HG02938 (cell line): ENCODE data around the gene SEMA6D.

Source experiments
- ATAC-seq: cut with Tn5 transposase; IDR thresholded peaks from one replicate; pipeline ENCODE4 v1.9.1; 2021; ENCODE audit warnings: mild to moderate bottlenecking, moderate library complexity; ENCODE audit not compliant: unreplicated experiment

SEMA6D gene

DNA sequence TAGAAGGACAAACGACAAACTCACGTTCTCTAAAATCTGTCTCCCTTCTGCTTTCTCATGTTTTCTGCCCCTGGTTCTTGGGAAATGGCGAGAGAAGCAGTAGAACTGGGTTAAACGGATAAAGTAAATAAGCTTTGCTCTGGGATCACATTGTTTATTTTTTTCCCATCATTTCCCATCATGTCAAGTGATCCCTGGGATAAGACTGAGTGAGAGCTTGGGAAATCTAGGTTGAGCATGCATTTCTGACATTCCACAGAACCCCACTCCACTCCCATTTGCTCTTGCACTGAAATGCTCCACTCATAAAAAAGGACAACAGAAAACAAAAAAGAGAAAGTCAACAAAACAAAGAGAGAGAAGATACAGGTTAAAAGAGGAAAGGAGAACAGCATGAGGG, 69.1 kb downstream of the SEMA6D start:
- ATAC-seq: no peak

DNA sequence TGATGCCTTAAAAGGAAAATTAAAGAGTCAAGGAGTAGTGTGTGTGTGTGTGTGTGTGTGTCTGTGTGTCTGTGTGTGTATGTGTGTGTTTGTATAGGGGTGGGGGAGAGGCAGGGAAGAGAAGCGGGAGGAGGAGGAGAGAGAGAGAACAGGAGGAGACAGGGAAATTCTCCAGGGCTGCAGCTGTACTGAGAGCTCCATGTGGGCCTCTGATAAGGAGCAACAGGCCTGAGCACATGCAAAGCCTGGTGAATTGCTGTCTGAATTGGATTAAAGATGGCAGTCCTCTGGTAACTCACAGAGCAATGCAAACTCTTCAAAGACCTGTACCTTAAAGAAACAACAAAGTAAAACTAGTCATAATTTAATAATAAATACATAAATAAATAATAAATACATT, 70.6 kb downstream of the SEMA6D start:
- no peak for ATAC-seq

DNA sequence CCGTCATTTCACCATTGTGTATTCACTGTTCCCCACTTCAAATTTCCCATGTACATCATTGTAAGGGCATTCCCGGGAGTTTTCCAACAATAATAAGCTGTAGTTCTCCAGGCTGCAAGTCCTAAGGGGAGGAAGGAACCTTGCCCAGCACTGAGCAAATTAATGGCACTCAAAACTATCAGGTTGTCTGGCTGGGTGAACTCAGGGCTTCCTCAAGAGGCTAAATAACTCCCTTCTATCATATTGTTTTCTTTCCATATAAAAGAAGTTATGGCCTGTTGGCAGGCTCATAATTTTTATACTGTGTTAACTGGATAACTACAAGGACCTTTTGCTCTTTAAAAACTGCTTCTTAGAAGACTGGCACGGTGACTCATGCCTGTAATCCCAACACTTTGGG, 71.4 kb downstream of the SEMA6D start:
- no peak for ATAC-seq

DNA sequence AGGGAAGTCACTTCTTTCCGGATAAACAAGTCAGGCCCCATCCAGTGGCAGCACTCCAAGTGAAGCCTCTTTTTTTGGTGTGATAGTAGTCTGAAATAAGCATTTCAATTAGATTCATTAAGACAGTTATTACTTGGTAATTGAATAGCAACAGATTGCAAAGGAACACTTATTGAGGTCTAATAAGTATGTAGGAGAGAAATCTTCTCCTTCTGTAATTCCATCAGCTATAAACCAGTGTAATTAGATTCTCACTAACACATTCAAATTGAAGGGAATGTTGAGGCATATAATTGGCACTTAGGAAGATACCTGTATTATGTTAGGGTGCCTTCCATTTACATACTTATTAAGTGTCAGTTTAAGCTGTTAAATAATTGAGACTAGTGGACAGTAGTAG, 73.9 kb downstream of the SEMA6D start:
- no peak for ATAC-seq

DNA sequence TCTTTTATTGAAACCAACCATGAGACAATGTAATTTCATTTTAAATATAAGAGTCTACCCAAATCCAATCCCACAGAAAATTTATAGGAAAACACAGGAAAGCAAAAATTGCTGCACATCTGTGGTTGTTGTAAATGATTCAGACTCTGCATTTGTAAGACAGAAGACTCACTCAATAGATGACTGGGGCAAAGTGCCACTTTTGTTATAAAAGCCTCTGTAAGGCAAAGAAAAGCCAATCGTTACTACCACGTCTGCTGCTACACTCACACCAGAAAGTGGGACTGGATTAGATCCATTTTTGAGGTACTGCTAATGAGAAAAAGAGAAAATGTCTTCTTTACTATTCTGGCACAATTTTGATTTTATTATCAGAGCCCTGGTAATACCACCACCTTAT, 74.9 kb downstream of the SEMA6D start:
- no peak for ATAC-seq

DNA sequence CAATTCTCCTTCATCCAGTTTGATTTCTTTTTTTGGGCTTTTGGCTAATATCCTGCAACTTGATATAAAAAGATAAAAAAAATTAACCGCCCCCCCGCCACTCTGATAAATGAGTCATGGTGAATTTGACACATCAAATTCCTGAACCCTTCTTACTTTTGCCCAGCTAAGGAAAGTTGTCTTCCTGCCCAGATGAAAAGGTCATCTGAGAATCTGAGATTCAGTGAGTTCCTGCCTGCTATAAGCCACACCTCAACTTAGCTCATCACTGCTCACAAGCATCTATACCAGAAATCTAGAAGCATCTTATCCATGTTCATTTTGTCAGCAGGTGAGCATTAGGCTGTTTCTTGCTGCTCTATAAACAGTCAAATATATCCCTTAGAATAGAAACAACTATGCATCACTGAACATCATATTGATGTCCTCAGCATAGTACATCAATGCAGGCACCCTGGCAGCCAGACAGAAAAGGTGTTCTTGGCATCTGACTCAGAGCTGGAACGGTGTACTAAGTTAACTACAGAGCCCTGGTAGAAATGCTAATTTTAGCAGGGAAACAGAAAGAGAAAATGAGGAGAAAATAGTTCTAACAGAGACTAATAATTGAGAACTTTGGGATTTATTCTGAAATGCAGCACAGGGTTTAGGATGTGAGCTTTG, 77.1 kb downstream of the SEMA6D start:
- ATAC-seq: no peak

DNA sequence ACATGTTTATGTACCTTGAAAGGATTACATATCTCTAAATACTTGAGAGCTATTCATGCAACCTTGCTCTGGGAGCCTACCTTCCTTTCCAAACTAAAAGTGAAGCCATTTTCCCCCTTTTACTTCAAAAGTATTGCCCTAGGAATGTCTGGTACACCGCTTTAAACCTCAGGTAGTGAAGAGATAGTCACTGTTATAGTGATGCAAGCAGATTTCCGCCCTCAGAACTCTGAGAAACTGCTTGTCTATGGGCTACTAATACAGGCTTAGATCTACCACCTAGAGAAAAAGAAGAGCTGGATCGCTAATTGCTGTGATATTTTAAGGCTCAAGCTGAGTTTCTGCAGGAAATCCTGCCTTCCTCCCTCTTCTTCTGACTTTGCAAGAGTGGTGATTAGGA, 78.6 kb downstream of the SEMA6D start:
- no peak for ATAC-seq

DNA sequence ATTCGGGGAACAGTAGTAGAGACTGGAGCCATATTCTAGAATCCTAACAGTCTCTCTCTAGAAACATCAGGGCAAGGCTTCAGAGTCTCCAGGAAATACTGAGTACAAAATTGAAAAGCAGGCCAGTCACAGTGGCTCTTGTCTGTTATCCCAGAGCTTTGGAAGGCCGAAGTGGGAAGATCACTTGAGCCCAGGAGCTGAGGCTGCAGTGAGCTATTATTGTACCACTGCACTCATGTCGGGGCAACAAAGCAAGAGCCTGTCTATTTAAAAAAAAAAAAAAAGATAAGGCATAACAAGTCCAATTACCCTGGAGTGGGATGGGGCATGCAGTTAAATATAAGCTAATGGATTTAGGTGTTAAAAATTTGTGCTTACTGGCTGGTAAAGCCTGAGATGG, 79.0 kb downstream of the SEMA6D start:
- no peak for ATAC-seq

DNA sequence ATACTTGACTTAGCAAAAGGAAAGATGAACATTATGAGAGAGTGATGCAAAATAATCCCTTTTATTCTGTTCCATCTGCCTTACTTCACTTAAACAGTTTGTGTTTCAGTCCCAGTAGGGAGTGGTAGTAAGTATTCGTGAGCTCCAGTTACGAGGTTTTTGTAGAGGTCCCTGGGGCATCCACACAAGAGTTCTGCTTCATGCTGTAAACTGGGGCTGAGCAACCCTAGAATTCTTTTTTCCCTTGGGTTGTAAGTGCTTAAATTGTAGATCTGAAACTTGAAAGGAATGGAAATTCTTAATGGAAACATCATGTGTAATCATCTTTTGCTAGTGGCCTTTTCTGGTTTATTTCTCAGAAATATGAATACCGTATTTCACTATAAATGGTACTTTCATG, 79.5 kb downstream of the SEMA6D start:
- ATAC-seq: no peak

DNA sequence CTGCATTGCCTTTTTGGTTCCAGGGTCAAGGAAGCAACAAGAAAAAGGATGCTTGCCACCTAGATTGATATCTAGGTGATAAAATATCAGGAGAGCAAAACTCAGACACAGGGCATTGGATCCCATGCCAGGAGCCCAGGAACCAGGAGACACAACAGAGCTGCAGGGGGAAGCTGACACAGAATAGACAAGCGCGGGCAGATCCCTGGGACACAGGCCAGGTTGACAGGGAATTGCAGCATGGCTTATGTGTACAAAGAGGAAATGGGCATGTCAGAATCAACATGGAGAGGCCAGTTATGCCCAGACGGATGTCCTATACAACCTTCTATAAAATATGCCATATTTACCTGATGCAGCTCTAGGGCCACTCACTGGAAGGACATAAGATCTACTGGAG, 84.2 kb downstream of the SEMA6D start:
- ATAC-seq: no peak

DNA sequence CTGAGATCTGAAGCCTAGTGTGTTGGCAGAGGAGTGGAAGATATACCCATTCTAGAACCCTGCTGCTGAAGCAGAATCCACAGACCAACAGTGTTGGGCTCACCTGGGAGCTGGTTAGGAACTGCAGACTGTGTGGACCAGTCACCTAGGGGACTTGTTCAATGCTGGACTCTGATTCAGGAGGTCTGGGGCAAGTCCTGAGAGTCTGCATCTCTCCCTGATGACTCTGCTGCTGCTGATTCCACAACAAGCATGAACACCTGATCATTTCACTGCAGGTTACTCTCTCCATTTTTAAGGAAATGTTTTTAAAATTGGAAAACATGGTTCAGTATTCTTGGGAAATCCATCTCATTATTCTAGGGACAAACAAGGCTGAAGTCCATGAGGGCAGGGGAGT, 84.9 kb downstream of the SEMA6D start:
- ATAC-seq: no peak

DNA sequence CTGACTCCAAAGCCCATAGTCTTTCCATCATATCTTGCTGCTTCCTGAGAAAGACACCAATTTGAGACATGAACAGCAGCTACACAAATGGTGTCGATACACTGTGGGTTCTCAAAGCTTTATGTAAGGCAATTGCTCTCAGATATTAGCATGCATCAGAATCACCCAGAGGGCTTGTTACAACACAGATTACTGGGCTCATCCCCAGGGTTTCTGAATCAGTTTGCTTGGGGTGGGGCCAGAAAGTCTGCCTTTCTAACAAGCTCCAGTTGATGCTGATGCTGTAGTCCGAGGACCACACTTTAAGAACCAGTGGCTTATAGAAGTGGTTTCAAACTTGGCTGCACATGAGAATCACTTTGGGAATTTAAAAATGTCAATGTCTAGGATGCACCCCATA, 86.5 kb downstream of the SEMA6D start:
- no peak for ATAC-seq

DNA sequence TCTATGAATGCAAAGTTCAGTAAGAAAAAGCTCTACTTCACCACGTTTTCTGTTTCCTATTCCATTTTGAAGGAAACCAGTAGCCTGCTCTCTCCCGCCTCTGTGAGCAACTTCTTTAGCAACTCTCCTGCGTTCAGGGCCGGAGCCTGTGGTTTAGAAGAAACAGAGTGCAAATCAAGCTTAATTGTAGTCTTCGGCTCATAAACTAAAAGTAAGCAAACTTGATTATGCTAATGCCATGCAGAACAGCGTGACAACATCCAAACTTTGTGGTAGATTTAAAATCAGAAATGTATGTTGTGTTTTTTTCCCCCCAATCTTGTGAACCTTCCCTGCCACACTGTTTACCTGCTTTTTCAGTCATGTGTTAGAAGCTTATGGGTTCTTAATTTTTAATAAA, 87.4 kb downstream of the SEMA6D start:
- no peak for ATAC-seq

DNA sequence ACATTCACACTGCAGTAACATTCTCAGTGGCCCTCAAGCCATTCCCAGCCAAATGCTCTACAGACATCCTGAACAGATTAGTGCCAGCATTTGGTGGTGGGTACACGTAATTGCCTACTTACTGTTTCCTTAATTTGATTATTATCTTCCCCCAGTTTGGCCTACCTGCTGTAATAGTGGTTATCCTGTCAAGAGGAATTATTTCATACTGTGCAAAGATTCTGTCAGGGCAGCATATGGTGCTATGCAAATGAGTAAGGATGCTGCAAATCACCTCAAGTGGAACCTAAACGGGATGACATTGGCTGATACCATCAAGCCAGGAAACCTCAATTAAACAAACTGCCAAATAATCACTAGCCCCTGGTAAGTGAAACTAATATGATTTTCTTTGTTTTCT, 88.7 kb downstream of the SEMA6D start:
- no peak for ATAC-seq

DNA sequence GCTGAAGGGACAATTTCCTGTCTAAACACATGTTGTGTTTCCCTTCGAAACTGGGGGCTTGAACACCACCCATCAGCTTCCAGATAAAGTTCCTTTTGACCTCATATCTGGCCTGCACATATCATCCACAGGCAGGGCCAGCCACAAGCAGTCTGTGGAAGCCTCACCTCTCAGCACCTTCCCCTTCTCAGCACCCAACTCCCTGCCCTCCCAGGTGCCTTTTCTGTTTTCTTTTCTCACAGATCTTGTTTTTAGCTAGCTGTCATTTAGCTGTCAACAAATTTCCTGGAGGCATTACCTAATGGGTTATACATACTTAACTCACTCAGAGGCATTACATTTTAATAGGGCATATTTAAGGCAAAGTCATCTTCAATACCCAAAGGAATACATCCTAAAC, 93.9 kb downstream of the SEMA6D start:
- ATAC-seq: no peak

DNA sequence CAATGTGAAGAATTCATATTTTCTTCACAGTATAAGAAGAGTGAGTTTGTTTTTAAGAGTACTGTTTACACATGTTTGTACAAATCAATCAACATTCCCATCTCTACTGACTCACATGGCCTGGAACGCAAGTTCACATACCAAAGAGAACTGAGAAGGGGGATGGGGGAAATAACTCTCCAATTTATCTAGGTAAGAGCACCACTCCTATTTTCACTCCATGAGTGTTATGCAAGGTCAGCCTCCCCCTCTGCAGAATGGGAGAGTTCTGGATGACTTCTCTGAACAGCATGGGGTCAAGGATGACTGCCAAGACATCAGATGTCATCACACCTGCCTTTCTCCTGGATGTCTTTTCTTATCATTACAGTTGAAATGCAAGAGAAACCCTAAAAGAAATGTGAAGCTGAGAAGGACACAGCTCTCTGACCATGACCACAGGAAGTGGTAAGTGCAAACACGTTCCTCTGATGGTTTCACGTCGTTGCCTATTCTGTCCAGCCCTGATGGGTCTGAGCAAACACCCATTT, 95.2 kb downstream of the SEMA6D start:
- ATAC-seq: peak; percentile 73

DNA sequence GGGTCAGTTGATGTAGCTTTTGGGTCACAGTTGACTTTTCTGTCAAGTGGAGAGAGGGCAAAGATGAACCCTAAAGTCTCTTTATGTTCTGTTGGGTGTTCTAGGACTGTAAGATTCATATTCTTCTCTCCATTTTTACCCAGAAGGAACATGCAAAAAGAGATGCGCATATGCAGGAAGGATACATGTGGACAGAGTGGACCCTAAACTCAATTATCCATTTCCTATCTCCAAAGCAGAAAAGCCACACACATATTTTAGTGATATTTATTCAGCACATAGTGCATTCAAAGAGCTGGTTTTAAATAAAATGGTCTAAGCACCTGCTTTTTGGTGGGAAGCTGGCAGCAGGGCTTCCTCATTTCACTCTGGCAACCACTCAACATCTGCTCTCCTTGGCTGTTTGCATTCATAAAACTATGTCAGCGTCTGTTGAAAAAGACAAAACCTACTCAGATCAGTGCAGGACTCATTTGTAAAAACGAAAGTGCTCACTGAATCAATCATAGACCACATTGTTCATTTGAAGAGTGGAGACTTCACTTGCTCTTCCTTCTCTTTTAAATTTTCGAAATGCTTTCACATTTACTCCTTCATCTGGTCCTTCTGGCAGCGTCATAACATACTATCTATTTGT, 96.6 kb downstream of the SEMA6D start:
- ATAC-seq: peak; percentile 91

DNA sequence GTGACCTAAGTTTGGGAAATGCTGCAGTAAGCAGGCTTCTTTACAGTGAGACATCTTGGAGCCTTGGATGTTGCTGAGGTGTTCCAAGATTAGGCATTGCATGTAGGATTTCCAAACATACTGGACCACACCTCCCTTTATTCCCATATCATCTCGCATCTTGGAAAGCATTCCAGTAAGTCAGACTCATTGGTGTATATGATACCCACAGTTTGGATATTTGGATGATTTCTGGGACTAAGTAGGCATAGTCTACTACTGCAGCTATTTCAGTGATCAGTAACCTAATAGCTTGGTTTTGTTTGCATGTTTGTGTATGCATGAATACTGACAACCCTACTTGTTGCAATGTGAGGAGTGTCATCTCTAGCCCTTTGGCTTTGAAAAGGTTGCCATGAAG, 97.3 kb downstream of the SEMA6D start:
- ATAC-seq: no peak

DNA sequence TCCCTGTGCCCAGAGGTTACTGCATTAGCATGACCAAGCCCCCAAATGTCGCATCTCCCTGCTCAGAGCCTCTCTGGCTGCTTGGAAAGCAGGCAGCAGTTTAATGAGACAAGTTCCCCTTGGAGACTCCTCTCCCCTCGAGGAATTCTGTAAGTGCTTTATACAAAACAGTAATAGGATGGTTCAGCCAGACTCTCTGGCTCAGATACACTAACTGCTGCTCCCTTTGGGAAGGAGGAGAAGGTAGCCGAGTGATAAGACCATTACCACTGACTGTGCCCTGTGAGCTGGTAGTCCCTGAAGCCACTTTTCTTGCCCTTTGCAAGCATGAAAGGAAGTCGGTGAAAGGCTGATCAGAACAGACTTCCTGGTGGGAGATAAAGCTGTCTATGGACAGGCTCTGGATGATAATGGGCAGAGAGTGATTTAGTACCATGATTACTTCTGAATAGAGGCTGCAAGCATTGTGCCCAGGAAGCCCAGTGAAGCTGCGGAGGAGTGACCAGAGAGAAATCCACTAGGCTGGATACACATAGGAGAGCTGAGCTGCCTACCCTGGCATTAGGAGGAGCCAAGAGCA, 100.8 kb downstream of the SEMA6D start:
- no peak for ATAC-seq

DNA sequence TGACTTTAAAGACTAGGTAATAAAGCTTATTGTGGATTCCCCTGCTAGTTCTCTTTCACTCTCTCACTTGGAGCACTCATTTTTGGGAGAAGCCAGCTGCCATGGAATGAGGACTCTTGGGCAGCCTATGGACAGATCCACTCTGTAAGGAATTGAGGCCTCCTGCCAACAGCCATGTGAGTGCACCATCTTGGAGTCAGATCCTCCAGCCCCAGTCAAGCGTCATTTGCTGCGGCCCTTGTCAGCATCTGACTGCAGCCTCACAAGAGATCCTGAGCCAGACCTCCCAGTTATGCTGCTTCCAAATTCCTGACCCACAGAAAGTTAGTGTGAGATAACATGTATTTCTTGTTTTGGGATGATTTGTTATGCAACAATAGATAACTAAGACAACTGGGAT, 101.9 kb downstream of the SEMA6D start:
- ATAC-seq: no peak

DNA sequence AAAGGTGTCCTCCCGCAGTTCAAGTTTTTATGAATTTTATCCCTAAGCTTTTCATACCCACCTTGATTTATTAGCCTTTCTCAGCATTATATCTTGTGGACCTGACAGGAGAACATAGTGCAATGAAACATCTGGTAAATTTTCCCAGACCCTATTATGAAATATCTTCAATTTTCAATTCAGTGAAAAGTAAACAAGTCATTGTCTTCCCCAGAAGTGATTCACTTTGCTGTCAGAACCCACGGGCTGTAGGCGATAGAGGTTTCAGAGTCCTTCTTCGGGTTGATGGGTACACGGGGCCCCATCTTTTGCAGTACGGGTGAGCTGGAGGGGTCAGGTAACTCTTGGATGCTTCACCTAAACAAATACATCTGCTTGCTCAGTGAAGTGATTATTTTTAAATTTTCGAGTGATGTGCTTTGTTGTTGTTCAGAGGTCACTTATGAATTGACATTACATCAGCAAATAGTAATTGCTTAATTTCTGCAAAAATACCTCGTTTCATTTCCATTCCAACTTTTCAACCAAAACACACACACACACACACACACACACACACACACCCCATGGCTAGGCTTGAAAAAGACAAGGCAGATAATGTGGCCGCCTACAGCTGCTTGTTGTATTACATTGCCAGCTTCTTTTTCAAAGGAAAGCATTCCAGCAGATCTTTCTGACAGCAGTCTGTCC, 102.9 kb downstream of the SEMA6D start:
- no peak for ATAC-seq
